GM18520 (cell line): ENCODE data around the gene COPS9.

Source experiments
- ATAC-seq: cut with Tn5 transposase; IDR thresholded peaks from one replicate; pipeline ENCODE4 v1.9.1; 2021; ENCODE audit not compliant: unreplicated experiment

Gene COPS9

DNA sequence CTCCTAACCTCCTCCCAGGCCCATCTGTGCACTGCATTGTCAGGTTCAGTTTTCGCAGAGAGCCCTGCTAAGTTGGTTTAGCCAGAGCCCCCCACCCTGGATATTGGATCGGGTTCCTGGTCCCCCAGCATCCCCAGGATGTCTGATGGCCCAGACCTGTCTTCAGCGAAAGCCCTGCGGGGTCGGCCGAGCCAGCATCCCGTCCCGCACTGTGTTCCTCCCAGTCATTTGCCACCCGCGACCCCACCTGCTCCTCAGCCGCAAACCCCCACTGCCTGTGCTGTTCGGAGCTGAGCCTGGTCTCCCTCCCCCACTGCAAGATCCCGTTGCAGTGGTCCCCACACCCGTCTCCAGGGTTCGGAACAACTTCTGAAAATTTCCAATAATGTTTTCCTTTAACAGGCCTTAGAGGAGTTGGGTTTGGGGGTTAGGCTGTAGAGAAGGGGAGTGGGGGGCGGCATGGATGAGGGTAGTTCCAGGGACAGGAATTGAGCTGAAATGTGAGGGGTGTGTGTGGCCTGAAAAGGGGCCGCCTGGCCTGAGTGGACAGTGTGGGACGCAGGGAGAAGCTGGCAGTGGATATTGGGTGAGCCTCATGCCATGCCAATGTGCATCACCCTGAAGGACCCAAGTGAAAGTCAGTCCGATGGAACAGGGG lies 1.6 kb upstream of the COPS9 start:
- no peak for ATAC-seq

DNA sequence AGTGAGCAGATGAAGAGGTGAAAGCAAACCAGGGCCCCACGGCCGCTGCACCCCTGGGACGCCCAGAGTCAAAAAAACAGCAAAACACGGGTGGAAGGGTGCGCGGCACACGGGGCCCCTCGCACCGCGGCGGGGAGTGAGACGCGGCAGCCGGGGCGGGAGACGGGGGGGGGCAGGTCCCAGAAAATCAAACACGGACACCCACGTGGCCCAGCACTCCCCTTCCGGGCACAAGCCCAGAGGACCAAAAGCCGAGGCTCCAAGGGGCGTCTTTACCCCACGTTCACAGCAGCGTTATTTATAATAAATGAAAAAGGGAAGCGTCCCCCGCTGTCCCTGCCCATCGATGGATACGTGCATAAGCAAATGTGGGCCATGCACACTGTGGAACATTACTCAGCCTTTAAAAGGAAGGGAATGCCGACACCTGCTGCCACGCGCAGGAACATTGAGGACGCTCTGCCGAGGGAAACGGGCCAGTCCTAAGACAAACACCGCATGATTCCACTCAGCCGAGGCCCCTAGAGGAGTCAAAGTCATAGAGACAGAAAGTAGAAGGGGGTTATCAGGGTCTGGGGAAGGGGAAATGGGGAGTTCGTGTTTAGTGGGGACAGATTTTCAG lies 677 bp upstream of the COPS9 start:
- no peak for ATAC-seq

- ATAC-seq = no peak
Measured at GRCh38 chr2:240135706-240136012, 446 bp downstream of the COPS9 start.

GRCh38 chr2:240134956-240135520 lies 1.1 kb downstream of the COPS9 start:
- no peak for ATAC-seq

DNA sequence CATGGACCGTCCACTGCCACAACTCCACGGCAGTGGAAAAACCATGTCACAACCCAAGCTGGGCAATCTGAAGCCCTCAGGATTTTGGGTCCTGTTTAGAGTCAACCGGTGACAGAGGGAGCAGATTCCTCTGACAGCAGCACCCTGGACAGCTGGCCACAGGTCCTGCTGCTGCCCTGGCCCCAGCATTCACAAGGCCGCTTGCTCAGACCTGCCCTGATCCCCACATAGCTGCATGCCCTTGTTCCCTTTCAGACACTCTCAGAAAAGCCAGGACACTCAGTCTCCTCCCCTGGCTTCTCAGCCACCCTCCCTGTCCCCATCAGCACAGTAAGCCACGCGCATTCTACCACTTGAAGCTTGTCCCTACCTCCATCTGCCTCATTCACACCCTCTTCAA lies 1.6 kb downstream of the COPS9 start:
- ATAC-seq = no peak

GRCh38 chr2:240133401-240133800 lies 2.7 kb downstream of the COPS9 start:
- ATAC-seq = no peak

- ATAC-seq = no peak
Measured at GRCh38 chr2:240132651-240132980, 3.5 kb downstream of the COPS9 start.

GRCh38 chr2:240131941-240132650 lies 4.0 kb downstream of the COPS9 start:
- ATAC-seq = no peak

- no peak for ATAC-seq
Measured at GRCh38 chr2:240131296-240131695, 4.8 kb downstream of the COPS9 start.

GRCh38 chr2:240130393-240131195 lies 5.5 kb downstream of the COPS9 start:
- no peak for ATAC-seq

DNA sequence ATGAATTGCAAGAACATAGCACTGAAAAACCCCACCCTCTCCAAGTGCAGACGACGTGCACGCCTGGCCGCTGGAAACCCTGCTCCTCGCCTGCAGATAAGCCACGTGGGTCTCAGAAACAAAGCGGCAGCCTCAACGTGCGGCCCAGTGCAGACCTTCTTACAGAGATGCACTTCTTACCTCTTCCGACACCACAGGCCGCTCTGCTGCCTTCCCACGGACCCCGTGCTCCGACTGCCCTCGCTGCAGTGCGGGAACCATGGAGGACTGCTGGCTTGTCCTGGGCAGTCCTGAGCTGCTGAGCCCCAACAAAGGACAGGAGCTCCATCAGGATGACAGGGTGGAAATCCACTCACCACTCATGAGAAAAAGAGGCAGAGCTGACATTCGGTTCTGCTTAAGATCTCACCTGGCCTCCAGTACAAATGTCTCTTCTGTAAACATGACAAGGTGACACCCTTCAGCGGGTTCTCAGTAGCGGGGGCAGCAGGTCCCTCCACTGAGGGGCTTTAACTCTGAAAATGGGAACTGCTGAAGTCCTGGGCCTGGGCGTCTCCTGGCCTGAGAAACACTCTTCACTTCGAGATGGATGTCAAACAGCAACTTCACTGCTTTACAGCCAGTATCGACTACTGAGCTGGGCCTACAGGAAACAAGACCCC lies 6.2 kb downstream of the COPS9 start:
- no peak for ATAC-seq

DNA sequence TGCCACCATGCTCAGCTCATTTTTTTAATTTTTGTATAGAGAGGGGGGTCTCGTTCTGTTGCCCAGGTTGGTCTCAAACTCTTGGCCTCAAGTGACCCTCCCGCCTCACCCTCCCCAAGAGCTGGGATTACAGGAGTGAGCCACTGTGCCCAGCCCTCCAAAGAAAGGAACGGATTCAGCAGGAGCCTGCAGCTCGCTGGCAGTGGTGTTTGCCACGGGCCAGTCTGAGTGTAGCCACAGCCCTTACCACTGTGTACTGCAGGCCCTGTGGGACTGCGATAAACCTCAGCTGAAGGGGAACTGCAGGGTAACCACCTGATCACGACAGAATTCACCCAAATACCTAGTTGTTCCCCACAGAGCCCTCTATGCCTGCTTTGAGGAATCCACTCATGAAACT lies 6.8 kb downstream of the COPS9 start:
- no peak for ATAC-seq

DNA sequence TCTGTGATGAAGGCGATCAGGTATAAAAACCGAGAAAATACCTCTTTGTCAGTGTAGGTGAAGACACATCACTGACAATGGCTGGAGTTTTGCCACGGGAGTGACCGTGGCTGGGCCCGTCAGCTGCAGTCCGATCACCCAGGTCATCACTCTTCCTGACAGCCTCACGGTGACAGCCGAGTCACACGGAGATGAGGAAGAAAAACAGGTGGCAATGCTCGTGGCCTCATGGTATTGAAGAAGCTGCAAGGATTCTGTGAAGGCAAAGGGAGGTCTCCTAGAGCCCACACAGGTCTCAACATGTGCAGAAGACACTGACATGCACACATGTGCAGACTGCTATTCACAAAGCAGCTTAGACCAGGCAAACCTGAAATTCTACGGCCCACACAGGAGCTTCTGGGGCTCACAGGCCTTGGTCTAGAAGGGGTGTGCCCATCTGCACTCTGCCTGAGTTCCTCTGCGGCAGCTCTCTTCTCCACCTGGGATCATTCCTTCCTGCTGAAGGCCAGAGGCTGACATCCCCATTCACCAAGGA lies 7.4 kb downstream of the COPS9 start:
- no peak for ATAC-seq

DNA sequence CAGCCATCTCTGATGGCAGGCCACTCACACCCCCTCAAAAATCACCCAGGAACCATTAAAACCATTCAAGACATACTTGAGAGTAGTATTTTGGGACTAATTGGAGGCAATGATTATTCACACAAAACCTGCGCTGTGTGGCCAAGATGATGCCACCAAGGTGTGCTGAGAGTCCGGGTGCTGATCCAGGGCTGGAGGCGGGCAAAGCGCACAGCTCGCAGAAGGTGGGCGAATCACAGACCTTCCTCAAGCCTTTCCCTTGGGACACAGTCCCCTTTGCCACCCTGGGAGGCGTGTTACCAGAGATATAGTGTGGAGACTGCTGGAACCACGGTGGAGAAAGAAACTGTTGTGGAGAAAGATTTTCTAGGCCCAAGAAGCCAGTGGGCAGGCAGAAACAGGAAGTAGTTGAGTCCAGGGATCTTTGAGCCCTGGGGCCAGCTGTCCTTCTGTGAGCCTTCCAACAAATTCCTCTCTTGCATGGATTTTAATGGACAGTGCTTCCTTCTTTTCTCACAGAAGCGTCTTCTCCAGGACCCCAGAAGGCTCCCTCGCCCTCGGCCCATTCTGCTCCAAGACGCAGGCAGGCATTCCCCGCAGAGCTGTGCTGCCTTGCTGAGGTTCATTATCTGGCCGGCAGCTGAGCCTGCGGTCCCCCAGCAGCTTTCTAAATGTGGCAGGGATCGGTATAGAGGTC lies 8.0 kb downstream of the COPS9 start:
- ATAC-seq = no peak

DNA sequence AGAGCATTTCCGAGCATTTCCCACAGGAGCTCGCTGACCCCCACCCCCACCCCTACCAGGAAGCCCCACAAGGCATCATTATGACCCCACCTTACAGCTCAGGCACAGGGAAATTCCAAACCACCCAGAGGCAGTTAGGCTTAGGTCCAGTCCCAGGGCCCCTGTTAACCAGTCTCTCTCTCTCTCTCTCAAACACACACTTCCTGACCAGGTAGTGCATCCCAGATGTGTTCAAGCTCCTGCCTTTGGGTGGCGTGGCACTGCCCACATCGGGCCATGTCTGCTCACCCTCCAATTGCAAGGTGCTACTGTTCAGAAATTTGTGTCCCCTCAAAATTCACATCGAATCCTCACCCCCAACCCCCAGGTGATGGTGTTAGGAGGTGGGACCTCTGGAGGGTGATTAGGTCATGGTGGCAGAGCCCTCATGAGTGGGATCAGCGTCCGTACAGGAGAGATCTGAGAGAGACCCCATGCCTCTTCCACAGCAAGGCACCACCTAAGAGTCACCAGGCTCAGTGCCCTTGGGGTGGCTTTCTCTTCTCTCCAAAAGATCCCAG lies 8.8 kb downstream of the COPS9 start:
- no peak for ATAC-seq

DNA sequence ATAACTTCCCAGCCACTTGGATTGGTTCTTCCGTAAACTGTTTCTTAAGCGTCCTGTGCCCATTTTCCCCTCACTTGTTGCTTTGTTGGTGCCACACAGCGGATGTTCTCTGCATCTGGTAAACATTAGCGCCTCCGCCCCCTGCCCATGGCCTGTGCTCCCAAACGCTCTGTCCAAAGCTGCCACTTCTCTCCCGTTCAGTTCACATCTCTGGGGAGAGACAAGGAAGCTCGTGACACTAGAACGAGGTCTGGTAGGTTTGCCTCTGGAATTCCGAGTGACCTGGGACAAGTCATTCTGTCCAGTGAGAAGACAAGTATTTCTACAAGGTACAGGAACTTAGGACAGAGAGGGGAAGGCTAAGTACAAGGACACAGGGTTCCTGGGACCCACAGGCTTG lies 9.4 kb downstream of the COPS9 start:
- no peak for ATAC-seq

DNA sequence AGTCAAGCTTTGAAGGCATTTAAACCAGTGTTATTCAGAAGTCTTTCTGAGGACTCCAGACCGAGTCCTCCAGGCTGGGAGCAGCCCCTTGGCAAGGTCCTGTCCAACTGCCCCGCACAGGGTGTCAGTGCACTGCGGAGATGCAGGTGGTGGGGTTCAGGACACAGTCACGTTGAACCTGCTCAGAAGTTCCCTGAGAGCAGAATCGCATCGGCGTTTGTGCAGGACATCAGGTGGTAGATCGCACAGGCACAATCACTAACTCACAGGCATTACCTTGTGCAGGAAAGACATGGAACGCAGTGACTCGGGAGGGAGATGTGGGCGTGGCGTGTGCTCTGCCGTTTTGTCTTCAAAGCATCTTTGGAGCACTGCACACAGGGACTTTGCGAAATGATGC lies 10.4 kb downstream of the COPS9 start:
- no peak for ATAC-seq

GRCh38 chr2:240124651-240125030 lies 11.5 kb downstream of the COPS9 start:
- ATAC-seq = no peak

DNA sequence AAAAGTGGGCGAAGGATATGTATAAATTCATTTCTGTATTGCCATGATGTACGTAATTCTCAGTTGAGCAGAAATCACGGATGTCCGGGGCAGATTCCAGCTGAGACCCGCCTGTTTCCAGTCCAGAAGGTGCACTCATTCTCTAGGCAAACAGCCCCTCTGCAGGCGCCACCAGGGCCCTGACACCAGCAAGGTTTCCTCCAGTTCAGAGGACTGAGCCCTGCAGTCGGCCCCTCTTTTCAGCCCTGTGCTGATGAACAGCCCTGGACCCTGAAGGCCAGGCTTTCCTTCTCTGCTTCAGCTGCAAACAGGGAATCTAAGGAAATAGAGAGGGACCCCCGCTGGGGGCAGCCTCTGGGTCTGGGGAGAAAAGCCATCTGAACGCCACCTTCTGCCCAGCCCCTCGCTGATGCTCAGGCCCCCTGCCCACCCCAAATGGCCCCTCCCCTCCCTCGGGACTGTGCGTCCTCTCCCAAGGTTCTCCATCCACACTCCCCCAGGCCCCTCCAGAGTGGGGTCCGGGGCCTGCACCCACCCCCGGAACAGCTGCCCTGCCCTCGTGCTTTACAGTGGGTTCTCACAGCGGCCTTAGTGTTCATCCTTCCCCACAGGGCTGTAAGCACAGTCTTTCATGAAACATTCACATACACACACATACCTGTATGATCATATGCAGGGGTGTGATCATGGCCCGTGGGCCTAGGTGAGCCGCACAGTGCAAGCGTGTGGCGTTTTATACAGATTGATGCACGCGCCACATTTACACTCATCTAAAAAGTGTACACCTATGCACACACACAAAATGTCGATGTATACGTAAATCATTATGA lies 12.1 kb downstream of the COPS9 start:
- ATAC-seq = no peak
